Activated CD4-positive, alpha-beta T cell treated with anti-CD3 and anti-CD28 coated beads for 4 hours (primary cell): Measurements from ENCODE around the gene RUNX1.

Source experiments
- DNase-seq, 2 donors: peaks; one replicate each; pipeline ENCODE4 v3.0.0-alpha.2; 2020

RUNX1 gene

GRCh38 chr21:35035581-35035980 is 13.5 kb downstream of the RUNX1 start:
- no peak for DNase-seq

DNA sequence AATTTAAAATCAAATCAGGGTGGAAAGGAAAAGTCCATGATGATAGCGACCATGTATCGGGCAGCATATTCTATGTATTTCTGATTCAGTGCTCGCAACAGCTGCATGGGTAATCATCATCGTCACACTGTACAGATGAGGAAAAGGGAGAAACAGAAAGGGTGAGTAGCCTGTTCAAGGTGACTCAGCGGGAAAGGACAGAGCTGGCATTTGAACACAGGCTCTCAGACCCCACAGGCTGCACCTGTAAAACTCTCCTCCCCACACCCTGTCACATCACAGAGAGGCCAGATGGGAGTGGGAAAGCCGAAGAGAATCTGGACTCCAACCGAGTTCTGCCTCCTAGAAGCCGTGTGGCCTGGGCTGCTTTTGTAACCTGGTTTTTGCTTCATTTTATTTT is 14.0 kb downstream of the RUNX1 start:
- no peak for DNase-seq

- DNase-seq: no peak
These were observed 14.7 kb downstream of the RUNX1 start for GRCh38 chr21:35034203-35034926.

DNA sequence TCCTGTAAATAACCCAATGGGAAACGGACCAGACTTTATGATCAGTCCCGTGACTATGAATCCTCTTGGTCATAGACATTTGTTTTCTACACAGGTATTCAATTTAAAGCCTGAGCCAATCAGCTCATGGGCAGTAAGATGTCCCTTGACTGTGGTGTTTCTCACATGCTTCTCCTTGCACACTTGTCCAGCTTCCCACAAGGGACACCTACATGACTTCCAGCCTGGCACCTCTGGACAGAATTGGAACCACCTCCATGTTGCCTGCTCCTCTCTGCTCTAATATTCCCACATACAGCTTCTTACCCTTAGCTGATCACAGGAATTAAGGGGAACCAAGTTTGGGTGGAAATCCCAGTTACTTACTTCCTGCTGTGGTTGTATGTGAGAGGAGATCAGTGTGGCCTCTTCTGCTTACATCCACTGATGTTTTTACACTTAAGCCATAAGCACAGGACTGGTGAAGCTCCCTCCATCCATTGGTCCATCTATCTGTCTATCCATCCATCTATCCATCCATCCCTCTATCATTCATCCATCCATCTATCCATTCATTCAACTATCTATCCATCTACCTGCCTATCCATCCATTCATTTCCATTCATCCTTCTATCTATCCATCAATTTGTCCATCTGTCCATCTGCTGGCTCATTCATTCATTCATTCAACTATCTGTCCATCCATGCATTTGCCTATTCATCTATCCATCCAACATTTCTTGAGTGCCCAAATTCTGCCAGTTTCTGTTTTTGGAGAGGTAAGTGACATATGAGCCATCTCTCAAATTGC is 16.4 kb downstream of the RUNX1 start:
- DNase-seq: no peak

- no peak for DNase-seq
These were observed 20.6 kb downstream of the RUNX1 start for GRCh38 chr21:35028451-35028978.

GRCh38 chr21:35027563-35028450 is 21.3 kb downstream of the RUNX1 start:
- DNase-seq: peak in 1 of 2 donors; percentile 16

DNA sequence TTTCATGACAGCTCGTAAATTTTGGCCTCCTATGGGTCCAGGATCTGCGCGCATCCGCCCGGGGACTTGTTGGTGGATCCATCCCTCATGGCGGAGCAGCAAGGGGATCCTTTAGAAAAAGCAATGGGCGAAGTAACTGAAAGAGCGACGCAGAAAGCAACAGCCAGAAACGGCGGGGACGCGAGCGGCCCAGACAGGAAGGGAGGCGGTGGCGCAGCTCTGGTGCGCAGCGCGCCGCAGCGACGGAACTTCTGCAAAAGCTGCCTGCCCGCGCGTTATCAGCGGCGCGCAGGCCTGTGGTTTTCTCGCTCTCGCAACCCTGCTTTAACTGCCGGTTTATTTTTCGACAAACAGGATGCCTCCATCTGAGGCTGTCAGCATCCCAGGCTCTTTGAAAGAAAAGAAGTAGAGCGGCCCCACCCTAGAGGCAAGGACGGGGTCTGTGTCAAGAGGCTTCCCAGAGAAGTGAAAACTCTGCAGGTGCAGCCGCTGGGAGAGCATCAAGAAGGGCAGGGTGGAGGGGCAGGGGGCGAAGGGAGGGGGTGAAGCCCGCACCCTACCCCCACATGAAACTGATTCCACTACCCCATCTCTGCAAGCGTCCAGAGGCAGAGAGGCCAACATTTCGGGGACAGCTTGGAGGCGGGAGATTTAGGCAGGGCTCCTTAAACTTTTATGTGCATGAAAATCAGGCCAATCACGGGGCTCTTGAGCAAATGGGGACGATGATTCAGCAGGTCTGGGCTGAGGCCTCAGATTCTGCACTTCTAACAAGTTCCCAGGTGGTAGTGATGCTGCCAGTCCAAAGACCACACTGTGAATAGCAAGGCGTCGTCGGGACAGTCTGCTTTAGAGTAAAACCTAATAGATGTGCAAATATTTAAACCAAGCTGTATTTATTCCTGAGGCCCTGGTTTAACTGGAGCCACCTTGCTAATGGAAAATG is 22.2 kb downstream of the RUNX1 start:
- DNase-seq: peak; percentile 78 to 80

DNA sequence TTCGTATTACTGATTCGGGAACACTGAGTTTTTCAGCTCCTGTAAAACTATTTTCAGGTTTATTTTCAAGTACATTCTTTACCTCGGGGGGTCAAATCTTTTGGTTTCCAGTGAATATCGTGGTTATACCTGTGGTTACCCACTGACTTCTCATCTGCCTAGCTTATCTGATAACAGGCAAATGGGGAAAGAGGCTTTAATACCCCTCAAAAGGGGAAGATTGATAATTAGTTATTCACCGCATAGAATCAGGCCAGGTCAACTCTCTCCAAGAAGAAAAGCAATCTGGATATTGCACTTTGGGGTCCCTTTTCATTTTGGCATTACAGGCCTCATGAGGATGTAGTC is 23.0 kb downstream of the RUNX1 start:
- no peak for DNase-seq

DNA sequence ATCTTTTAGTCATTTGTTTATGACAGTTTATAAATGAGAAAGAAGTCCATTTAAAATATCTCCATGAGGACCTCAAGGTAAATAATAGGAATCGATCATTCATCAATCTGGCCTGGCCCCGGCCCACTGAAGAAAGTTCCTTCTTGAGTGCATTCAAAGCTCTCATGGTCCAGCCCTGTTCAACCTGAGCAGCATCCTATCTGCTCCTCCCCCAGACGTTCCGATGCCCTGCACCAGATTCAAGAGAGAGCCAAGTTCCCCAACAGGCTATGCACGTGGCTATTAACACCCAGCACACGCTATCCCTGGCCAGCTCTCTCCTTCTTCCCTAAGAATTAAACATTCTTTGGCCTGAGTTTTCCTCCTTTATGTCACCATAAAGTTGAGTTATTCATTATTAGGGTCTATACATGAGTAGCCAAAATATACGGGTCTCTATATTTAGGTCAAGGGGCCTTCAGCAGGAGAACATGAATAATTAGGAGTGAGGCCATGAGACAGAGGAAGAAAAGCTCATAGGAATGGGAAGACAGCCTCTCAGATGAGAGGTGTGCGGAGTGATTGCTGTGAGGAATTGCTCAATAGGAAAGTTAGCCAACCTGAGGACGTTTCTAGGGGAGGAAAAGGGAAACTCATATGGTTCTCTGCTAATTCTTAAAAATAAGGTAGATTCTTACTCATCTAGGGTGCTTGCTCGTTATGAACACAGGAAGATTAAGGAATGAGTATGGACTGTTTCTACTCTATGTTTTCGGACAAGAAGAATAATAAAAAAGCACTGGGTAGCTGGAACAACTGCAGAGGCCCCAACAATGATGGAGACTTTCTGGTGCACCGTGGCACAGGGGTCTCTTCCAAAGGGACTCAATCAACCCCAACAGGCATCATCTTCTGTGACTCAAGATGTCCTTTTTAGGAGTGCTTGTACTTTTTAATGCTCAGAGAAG is 23.6 kb downstream of the RUNX1 start:
- no peak for DNase-seq

DNA sequence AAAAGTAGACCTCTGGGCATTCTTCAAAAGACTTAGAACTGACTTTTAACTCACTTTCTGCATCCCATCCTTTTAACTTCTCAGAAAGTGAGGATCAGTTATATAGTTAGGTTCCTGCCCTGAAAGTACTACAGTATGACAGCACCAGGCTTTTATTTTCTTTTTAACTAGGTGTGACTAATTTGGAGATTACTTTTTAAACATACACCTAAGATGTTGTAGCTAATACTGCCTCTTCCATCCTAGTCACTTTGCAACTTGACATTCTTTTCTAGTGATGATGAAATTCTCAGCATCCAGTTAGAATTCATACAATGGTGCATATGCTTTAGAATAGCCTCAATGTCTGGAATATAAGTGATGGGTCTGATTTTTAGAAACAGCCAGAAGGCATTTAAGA is 24.6 kb downstream of the RUNX1 start:
- no peak for DNase-seq

GRCh38 chr21:35024071-35024420 is 25.1 kb downstream of the RUNX1 start:
- no peak for DNase-seq

- no peak for DNase-seq
These were observed 25.6 kb downstream of the RUNX1 start for GRCh38 chr21:35023396-35024070.

DNA sequence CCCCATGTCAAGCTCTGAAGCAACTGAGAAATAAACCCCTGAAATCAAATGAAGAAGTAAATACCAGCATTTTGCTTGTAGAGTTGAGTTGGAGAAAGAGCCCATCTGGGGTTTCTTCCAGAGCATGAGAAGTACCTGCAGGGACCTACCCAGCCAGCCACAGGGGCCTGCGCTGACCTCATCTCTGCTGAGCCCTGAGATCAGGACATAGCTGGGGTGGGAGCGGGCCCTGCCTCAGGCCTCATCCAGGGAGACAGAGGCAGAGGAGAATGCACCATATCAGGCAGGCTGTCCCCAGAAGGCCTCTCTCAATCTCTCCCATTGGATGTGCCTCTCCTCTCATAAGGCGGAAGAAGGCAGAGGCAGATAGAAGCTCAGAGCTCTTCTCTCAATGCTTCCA is 27.6 kb downstream of the RUNX1 start:
- no peak for DNase-seq

GRCh38 chr21:35020902-35021301 is 28.2 kb downstream of the RUNX1 start:
- DNase-seq: no peak

DNA sequence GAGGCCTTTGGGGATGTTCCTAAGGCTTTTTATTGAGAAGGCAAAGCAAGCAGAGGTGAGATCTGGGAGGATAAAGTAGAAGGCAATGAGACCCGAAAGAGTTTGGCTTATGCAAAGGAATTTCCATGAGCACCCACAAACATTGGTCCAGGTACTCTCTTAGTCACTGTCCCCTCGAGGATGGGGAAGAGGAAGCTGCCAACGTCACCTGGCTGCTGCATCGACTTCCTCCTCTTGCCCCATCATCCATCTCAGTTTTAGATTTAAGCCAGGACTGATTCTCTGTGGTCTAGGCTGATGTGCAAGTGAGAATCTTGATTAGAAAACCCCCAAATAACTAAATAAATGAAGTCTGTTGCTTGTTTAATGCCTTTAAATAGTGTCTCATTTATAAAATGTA is 28.7 kb downstream of the RUNX1 start:
- peak; percentile 49 to 57 for DNase-seq

- DNase-seq: no peak
These were observed 29.5 kb downstream of the RUNX1 start for GRCh38 chr21:35019631-35020032.

- DNase-seq: no peak
These were observed 31.8 kb downstream of the RUNX1 start for GRCh38 chr21:35017256-35017655.

DNA sequence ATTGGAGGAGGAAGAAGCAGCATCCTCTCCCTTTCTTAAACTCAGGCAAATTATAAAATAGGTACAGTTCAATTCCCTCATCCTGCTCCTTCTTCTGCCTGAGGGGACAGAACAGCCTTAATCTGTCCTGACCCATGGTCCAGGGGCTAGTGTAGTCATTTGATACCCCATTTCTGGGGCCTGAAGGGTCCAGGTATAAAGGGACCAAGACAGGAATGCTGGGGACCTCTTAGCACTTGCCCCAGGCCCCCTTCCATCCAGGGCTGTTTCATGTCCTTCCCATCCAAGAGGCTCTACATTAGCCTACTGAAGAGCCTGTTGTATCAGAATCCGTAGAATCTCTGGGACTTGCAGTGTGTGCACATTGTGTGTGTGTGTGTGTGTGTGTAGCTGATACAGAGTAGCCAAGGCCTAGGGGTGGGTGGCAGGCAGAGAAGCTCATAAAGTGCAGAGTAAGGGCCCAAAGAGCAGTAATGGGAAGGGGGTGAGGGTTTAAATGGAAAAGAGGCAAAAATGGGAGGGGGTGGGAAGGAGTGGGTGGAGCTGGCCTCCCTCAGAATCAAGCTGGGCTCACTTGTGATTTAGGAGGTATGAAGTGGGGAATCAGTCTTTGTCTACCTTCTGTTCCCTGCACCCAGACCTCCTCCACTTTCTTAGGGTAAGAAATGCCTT is 32.4 kb downstream of the RUNX1 start:
- DNase-seq: no peak

- no peak for DNase-seq
These were observed 33.0 kb downstream of the RUNX1 start for GRCh38 chr21:35016071-35016470.
